HG03439 (cell line): ENCODE results near the gene ZNF275.
"Not testable (repeated sequence)": the region's sequence is repeated elsewhere in the genome, so short reads cannot be mapped to it uniquely, and the experiment has no call there.

Experiments
- ATAC-seq: cut with Tn5 transposase; IDR thresholded peaks from one replicate; pipeline ENCODE4 v1.9.1; 2021; ENCODE audit warnings: mild to moderate bottlenecking, moderate library complexity; ENCODE audit not compliant: unreplicated experiment

Gene ZNF275

GRCh38 chrX:153318811-153319210 lies 15.1 kb upstream of the ZNF275 start:
- no peak for ATAC-seq

GRCh38 chrX:153319295-153320046 lies 14.5 kb upstream of the ZNF275 start:
- no peak for ATAC-seq

- ATAC-seq, result not testable (repeated sequence)
These were observed 13.9 kb upstream of the ZNF275 start for GRCh38 chrX:153320047-153320443.

GRCh38 chrX:153320555-153321184 lies 13.3 kb upstream of the ZNF275 start:
- no peak for ATAC-seq

GRCh38 chrX:153321381-153322124 lies 12.4 kb upstream of the ZNF275 start, which contains the start of gene PNMA6F:
TSS of gene PNMA6F (minus strand) at chrX:153321767. CDS start at chrX:153320674, 1,093 bp downstream.
- no peak for ATAC-seq

GRCh38 chrX:153327561-153327960 lies 6.4 kb upstream of the ZNF275 start:
- no peak for ATAC-seq

GRCh38 chrX:153333266-153333665 lies 687 bp upstream of the ZNF275 start:
- ATAC-seq, result no peak

GRCh38 chrX:153334654-153335295 lies 822 bp downstream of the ZNF275 start:
- no peak for ATAC-seq

GRCh38 chrX:153336121-153336894 lies 2.4 kb downstream of the ZNF275 start:
- ATAC-seq, result no peak

- ATAC-seq, result no peak
These were observed 3.0 kb downstream of the ZNF275 start for GRCh38 chrX:153336988-153337387.

GRCh38 chrX:153338836-153339235 lies 4.9 kb downstream of the ZNF275 start:
- no peak for ATAC-seq

GRCh38 chrX:153339662-153340061 lies 5.7 kb downstream of the ZNF275 start:
- ATAC-seq, result no peak

- ATAC-seq, result no peak
These were observed 6.2 kb downstream of the ZNF275 start for GRCh38 chrX:153340111-153340510.

- ATAC-seq, result no peak
These were observed 9.0 kb downstream of the ZNF275 start for GRCh38 chrX:153342762-153343558.

GRCh38 chrX:153343674-153344073 lies 9.7 kb downstream of the ZNF275 start:
- ATAC-seq, result no peak

GRCh38 chrX:153347530-153347929 lies 13.6 kb downstream of the ZNF275 start:
- no peak for ATAC-seq

- ATAC-seq, result no peak
These were observed 14.5 kb downstream of the ZNF275 start for GRCh38 chrX:153348421-153348820.

- no peak for ATAC-seq
These were observed 16.0 kb downstream of the ZNF275 start for GRCh38 chrX:153349952-153350351.

GRCh38 chrX:153351981-153352380 lies 18.0 kb downstream of the ZNF275 start:
- ATAC-seq, result no peak

GRCh38 chrX:153352858-153353257 lies 18.9 kb downstream of the ZNF275 start:
- ATAC-seq, result no peak
